NCI-H2107 treated with DMSO at 0.1 percent for 48 hours (cell line): Measurements from ENCODE around the gene GAS2L3.
A peak's percentile ranks its signal among the peaks of the same experiment; 100 is the strongest.
"Not testable (repeated sequence)": the region's sequence is repeated elsewhere in the genome, so short reads cannot be mapped to it uniquely, and the experiment has no call there.

Source experiments
- DNase-seq: peaks from one replicate; lab custom pipeline; 2025; ENCODE audit not compliant: unreplicated experiment; lab: John Stamatoyannopoulos, UW

GAS2L3 gene

DNA sequence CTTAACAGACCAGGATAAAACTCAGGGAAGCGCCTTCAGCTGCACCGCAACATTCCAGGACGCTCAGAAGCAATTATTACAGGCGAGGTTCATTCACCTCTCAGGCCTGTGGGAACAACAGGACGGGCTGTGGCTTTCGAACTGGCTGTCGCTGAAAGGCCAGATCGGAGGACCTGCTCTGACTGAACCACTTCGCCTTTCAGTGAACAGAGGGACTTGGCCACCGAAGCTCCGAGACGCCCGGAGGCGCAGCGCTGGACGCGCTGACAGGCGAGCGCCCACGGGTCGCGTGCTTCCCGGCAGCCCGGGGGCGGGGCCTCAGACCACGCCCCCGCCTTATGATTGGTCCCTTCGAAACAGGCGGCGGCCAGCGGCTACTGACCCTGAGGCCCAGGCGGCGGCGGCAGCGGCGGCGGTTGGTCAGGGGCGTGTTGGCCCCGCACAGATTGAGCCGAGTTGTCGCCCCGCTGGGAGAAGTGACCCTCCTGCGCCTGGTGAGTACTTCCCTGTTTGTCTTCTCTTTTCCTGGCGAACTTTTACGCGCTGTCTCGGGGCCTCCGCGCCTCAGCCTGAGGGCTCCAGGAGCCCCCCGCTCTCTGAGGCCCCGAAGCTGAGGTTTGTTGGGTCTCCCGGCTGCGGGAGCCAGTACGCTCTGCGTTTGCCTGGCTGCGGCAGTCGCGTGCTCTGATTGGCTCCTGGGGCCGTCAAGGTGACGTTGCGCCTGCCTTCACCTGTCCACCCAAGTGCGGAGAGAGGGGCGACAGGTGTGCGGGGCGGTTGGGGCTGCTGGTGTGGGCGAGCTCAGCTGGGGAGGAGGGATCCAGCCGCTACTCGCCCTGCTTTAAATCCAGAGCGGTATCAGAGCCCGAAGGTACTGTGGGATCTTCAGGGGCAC is at the start of gene GAS2L3:
Gene GAS2L3, plus strand, starts transcription at position 393 of the 895 bp plus-strand sequence. CDS start 21,221 bp downstream, outside the sequence.
- peak; percentile 54 for DNase-seq

DNA sequence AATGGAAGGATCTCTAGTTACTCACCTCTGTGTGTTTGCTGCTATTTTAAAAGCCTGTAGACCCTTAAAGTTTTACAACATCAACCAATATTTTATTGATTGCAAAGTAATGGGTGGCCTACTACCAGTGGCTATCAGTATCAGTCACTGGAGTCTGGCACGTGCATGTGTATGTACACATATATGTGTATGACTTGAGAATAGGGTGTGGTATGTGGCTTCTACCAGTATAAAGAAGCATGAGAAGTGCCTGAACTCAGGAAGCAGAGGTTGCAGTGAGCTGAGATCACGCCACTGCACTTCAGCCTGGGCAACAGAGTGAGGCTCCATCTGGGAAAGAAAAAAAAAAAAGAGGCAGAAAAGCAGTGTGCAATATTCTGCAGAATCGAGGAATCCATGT is 45.5 kb upstream of the GAS2L3 start:
- DNase-seq: no peak

DNA sequence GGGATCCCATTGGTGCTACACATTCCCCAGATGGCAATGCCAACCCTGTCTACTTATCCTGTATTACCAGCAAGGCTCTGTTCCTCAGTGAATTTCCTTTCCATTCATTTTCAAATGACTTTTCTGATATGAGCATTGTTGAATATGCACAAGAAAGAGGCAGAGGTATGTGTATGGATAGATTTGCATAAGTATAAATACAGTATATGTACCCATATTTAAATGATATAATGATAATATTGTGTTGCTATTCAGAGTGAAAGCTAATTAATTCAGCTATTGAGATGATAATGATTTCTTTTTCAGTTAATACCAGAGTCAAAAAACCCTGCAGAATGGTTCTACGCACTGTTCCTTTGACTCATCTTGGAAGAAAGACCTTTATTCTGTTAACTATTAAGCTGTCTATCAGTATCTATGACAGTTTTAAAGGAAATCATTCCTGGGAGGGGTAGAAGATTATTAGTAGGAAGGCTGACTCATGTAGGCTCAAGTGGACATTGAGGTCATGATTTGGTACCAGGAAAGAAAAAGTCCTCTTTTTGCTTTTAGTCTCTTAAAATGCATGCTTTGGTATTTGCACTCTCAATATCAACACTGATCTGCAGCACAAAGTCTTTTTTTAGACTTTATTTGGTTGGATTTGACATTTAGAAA is 44.9 kb upstream of the GAS2L3 start:
- DNase-seq: no peak

DNA sequence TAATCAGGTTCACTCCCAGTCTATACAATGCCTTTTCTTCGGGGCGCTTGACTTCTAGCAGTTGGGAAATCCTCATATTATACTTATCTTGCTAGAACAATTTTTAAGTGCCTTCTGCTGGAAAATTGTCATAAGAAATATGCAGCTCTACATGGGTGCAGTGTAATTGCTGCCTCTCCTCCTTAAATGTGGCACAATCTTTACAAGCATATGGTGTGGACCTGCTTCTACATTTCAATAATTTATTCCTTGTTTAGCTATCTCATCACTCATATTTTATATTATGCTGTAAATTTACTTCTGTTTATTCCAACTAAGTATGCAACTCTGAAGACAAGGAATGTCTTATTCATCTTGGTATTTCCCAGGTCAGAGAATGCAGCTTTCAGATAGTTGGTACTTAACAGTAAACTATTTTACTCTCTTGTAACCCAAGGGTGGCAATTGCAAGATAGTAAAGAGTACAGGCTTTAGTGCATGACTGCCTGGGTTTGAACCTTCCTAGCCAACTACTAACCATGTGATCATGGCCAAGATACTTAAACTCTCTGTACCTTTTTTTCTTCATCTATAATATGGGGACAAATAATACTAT is 43.6 kb upstream of the GAS2L3 start:
- DNase-seq: no peak

DNA sequence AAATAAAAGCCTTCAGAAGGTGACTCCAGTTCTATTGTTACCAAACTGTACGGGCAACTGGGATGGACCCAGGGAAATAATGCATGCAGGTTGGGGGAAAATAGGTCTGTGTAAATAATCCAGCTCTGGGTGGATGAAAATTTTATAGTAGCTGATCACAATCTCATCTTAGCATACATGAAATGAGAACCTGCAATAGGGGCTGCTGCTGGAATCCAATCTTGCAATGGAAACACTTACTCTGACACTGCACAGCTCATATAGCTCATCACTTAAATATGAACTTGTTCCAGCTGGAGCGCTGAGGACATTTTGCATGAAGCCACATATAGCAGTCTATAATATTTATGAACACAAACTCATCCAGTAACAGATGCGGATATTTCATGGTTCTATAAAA is 40.1 kb upstream of the GAS2L3 start:
- DNase-seq: no peak

DNA sequence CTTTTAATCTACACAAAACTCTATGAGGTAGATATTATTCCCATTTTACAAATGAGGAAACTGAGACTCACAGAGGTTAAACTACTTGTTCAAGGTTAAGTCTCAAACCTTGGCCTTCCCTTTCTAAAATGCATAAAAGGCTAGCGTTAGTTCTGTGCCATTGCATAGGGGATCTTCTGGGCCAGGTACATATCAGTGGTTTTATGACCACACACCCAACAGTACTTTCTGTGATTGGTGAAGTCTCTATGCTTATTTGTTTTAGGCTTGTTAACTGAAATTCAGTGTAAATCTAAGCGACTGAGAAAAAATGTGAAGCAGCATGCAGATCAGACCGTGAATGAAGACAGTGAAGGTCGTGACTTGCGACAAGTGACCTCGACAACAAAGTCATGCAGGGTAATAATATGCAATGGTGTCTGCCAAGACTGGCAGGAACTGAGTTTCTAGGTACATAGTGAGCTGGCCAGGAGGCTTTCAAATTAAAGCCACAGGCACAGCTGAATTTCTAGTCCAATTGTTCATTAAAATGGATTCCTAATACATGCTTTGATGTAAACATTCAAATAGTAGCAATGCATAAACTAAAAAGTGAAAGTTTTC is 38.8 kb upstream of the GAS2L3 start:
- no peak for DNase-seq

DNA sequence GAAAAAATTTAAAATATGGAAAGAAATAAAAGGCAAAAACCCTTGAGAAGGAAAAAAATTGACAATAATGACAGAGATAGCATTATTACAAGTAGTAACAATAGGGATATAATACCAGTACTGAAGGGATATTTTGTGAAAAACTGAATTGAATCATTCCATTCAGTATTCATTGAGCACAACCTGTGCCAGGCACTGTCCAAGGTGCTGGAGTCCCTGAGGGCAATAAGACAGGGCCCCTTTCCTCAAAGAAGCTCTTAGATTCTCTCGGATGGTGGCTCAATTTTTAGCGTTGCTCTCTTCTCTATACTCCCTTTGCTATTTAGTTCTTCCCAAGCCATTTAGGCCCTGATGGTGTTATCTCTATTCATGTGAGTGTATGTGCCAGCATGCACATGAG is 34.3 kb upstream of the GAS2L3 start:
- no peak for DNase-seq

DNA sequence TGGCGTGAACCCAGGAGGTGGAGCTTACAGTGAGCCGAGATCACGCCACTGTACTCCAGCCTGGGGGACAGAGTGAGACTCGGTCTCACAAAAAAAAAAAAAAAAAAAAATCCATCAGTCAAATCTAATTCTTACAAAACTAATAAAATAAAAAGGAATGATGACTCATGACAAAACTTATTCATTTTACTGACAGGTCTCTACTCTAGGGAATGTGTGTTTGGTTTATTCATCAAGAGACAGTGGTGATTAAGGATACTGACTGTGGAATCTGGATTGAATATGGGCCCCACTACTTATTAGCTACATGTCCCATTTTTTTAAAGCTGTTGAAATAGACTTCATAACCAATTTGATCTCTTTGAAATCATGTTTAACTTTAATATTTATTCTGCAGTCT is 29.3 kb upstream of the GAS2L3 start:
- DNase-seq: no peak

DNA sequence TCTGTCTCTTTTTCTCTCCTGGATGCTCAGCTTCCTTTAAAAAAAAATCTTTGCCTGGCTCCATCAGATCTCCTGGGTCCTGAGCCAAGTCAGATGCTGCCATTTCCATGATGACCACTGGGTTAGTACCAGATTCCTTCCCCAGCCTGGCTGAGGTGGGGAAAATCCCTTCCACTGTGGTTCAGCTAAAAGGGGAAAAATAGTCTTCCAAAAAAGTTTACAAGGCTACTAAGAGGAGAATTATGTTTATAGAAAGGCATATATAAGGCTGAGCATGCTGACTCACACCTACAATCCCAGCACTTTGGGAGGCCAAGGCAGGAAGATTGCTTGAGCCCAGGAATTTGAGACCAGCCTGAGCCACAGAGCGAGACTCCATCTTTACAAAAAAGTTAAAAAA is 28.4 kb upstream of the GAS2L3 start:
- DNase-seq: no peak

DNA sequence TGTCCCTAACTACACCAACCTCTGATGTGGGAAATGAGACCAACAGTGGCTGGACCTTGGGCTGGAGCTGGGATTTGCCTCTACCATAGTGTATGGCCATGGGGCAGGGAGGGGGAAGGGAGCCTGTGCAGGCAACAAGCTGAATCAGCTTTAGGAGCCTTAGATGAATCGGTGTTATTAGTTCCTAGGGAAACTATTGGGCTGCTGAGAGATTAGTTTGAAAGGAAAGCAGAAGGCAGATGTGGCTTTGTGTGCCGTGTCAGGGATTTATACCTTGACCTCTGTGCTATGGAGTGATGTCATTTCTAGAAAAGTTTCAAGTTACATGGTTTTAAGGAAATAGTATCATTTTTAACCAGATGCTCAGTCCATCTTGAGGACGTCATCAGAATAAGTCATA is 19.5 kb upstream of the GAS2L3 start:
- no peak for DNase-seq

DNA sequence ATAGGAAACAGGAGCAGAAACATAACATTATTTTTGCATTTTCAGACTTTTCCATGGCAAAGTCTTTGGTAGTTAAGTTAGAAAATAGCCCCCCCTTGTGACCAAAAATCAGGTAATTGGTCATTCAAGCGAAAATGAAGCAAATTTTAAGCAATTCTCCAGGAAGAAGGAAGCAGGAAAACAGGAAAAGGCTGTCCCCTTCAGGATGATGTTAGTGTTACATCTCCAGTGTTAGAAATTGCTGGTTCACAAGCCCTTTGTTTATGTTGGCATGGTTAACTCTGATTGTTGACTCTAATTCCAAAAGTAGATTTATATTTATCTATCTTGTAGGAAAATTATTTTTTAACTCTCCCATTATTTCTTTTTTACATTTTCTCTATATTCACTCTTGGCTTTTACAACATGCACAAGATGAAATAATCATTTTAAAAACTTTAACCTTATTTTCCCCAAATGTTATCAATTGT is 18.8 kb upstream of the GAS2L3 start:
- DNase-seq: peak; percentile 74

DNA sequence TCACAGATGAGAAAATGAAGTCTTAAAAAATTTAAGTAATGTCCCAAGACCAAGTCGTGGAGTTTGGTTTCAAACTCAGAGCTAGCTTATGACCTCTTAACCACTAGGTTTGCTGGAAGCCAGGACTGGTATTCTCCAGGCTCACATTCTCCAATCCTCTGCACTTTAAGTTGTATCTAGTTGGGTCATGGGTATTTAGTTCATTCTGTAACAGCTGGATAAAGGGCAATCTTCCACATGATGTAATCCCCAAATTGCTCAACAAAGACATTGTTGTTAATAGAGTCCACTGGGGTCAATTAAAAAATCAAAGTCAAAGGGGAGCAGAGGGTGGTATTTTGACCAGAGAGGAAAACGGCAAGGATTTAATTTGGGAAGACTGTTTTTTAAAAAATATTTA is 17.8 kb upstream of the GAS2L3 start:
- no peak for DNase-seq

DNA sequence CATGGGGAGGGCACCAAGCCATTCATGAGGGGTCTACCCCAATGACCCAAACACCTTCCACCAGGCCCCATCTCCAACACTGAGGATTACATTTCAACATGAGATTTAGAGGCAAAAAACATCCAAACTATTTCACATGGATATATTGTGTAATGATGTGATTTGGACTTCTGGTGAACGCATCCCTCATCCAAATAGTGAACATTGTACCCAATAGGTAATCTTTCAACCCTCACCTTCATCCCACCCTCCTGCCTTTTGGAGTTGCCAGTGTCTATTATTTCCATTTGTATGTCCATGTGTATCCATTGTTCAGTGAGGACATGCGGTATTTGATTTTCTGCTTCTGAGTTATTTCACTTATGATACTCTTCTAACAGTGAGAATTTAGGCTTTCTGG is 16.1 kb upstream of the GAS2L3 start:
- no peak for DNase-seq

DNA sequence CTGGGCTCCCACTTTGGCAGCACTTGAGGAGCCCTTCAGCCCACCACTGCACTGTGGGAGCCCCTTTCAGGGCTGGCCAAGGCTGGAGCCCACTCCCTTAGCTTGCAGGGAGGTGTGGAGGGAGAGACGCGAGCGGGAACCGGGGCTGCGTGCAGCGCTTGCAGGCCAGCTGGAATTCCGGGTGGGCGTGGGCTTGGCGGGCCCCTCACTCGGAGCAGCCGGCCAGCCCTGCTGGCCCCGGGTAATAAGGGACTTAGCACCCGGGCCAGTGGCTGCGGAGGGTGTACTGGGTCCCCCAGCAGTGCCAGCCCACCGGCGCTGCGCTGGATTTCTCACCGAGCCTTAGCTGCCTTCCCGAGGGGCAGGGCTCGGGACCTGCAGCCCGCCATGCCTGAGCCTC is 14.2 kb upstream of the GAS2L3 start:
- DNase-seq: not testable (repeated sequence)

DNA sequence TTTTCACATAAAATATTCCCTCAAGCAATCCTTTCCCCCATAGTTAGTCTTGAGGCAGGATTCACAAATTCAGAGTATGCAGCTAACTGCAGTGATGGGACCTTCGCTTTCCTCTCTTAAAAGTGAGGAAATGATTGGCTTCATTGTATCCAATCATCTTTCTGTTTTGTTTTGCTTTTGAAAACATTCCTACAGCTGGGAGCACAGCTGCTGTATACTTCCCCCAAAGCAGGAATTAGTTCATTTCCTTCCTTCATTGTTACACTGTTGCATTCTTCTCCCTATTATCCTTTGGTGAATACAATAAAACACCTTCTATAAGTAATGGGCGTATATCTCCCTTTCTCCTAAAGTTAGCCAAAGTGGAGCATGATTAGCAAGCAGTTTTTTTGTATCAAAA is 9.4 kb upstream of the GAS2L3 start:
- no peak for DNase-seq

DNA sequence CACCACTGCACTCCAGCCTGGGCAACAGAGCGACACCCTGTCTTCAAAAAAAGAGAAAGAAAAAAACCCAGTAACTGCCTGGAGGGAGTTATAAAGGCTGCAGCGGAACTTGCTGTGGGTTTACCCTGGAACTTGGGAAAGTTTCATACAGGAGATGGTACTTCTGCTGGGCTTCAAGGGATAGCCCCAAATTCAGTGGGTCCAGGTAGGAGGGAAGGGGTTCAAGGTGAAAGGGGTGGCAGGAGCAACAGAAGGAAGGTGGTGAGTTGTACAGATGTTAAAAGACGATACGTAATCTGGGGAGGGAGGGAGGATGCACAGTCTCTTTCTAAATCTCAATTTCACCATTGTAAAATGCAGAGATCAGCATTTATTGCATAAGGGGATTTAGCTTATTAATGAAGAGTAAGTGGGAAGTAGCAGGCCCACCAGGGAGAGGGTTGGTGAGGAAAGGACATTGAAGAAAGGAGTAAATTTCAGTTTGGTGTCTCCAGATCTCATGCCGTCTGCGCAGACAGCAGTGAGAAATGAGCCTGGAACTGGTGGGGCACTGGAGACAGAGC is 8.5 kb upstream of the GAS2L3 start:
- no peak for DNase-seq

DNA sequence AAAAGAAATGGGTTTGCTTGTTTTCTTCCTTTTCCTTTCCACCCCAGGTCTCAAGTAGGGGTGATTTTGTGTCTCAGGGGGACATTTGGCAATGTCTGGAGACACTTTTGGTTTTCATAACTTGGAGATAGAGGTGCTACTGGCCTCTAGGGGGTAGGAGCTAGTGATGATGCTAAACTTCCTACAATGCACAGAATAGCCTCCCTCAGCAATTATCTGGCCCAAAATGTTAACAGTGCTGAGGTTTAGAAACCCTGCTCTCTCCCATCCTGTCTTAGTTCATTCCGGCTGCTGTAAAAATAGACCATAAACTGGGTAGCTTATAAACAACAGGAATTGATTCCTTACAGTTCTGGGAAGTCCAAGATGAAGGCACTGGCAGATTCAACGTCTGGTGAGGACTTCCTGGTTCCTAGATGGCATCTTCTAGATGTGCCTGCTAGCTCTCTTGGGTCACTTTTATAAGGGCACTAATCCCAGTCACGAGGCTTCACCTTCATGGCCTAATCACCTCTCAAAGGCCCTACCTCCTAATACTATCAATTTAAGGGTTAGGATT is 7.4 kb upstream of the GAS2L3 start:
- DNase-seq: no peak

DNA sequence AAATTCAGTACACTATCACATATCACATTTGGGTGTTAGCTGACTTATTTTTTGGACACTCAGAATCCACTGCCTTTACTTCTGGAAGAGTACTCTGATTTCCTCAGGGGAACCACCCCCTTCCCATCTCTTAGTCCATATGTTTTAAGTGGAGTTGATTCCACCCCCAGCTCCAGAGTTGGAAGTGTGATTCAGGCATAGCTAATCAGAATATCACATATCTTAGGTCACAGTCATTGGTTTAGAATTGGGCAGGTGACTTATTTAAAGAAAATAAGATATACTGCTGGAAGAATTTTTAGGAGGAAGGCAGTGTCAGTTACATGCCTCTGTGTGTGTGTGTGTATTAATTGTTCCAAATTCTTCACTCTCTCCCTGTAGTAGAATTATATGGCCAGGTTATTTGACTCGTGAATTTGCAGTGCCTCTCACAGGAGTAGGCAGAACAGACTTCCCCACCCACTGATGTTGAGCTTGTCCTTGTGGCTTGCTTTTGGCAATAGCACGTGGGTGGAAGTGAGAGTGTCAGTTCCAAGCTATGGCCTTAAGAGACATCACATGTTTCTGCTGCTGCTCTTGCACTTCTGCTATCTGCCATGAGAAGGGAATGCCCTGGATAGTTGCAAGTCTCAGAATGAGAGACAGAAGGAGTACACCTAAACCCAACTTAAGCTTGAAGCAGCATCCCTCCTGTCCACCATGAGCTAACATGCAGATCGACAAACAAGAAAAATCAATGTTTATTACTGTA is 6.4 kb upstream of the GAS2L3 start:
- DNase-seq: no peak

DNA sequence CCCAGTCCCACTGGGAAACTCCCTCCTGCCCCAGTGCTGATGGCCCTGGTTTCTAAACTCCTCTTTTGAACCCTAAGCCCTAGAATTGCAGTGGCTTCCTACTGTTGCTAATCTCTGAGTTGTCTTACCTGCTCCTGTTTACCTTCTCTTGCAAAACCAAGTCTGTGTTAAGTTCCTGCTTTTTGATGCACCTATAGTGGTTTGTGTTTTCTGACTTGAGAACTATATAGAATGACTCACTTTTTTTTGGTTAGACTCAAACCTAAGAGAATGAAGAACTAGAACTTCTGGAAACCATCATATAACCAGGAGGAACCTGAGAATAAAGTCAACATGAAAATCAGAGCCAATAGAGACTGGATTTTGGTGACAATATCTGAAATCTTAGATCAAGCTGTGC is 5.5 kb upstream of the GAS2L3 start:
- no peak for DNase-seq

DNA sequence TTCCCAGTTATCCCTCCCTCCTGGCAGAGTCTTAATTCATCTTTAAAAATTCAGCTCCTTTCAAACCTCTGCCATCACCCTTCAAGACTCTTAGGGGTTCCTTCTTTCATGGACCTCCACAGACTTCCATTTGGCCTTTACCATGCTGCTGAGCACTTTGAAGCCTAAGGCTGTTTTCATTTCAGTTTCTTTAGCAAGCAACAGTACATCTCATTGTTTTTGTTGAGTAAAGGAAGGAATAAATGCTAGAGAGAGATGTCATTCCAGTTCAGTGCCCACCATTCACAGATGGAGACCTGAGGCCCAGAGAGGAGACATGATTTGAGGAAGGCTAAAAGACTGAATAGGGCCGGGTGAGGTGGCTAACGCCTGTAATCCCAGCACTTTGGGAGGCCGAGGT is 1.3 kb upstream of the GAS2L3 start:
- DNase-seq: no peak
